Left colon (tissue), 2 donors: ENCODE measurements around the gene CEACAM19. TPM values are rescaled to one million over a fixed set of nuclear protein-coding genes. Genes with fewer than 3 reads are reported as not detected.
A peak's percentile ranks its signal among the peaks of the same experiment; 100 is the strongest.
"Not testable (repeated sequence)": the region's sequence is repeated elsewhere in the genome, so short reads cannot be mapped to it uniquely, and the experiment has no call there.

Experiments used
- ATAC-seq: fragments of 200-7000 bp; cut with Tn5 transposase; one replicate; pipeline ENCODE4 v1.9.1; 2020; ENCODE audit warnings: mild to moderate bottlenecking, moderate library complexity
- DNase-seq, 2 donors: peaks; one replicate each; pipeline ENCODE4 v3.0.0-alpha.2; 2020
- intact Hi-C, 2 donors: fragments of 100-400 bp; cut with DNase I in 1 of 2; cut with micrococcal nuclease in 1 of 2; formaldehyde crosslinking; loops; one replicate each; pipeline versions ENCODE4 v1.11.2 to v1.14.0; 2022; cut with DNase I, micrococcal nuclease
- total RNA-seq, 2 donors: library from RNA; stranded (reverse); fragmentation: NEBNext Ultra II Directional; extraction: Animal tissue kit (Norgen Biotek cat#: 25700); gene quantifications; one replicate each; pipeline ENCODE4 v1.2.1, GENCODE V29; 2021
- donor health status: DM: no; HTN: no; CAD: no.
- donor health status: DM: yes; HTN: yes; CAD: no.

CEACAM19 gene
- total RNA-seq, 2 donors from 2014 or later, result 6.5 to 6.6 TPM

- intact Hi-C loops, result loop anchor here in 1 of 2 donors (10.0 kb wide), 1 partner anchor 134 kb away; the partner anchor contains the start of gene NECTIN2
- ATAC-seq (peak; percentile 21), DNase-seq (no peak)
These were observed 39.2 kb downstream of the CEACAM19 start for GRCh38 chr19:44710483-44710882.

DNA sequence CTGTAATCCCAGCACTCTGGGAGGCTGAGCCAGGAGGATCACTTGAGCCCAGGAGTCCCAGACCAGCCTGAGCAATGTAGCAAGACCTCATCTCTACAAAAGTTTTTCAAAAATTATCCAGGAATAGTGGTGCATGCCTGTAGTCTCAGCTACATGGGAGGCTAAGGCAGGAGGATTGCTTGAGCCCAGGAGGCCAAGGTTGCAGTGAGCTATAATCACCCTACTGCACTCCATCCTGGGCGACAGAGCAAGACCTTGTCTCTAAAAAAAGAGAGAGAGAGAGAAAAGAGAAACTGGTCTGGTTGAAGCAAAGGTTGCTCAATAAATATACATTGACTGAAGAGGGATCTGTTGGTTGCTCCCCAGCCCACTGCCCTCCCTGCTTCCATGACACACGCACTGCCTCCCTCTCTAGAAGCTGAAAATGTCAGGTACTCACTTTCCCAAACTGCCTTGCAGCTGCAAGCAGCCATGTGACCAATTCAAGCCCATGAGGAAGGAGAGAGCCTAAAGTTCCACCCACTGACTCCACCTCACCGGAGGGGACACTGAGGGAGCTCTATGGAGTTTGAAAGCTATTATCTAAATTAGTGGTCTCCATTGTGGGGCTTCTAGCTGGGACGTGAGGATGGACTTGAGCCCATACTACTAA is 41.7 kb downstream of the CEACAM19 start:
- DNase-seq (no peak), ATAC-seq (peak; percentile 54)
- intact Hi-C loops, result loop anchor here in 1 of 2 donors (10.0 kb wide), 1 partner anchor 132 kb away; the partner anchor contains the start of gene NECTIN2

GRCh38 chr19:44714597-44715169 is 43.4 kb downstream of the CEACAM19 start:
- intact Hi-C loops, result loop anchor here in 1 of 2 donors (10.0 kb wide), 1 partner anchor 130 kb away; the partner anchor contains the start of gene NECTIN2
- DNase-seq (no peak), ATAC-seq (no peak)

DNA sequence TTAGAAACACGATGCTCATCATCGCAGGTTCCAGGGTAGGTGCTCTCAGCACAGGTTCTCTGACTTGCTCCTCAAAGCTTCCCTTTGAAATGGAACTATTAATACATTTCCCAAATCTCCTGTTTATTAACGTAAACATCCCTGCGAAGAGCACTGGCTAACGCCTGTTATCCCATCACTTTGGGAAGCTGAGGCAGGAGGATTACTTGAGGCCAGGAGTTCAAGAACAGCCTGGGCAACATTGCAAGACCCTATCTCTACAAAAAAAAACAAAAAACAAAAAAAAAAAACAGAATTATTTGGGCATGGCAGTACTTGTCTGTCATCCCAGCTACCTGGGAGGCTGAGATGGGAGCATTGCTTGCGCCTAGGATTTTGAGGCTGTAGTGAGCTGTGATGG is 46.3 kb downstream of the CEACAM19 start:
- intact Hi-C loops, result loop anchor here in 1 of 2 donors (10.0 kb wide), 1 partner anchor 127 kb away; the partner anchor contains the start of gene NECTIN2
- DNase-seq, result no peak
- no peak for ATAC-seq

- intact Hi-C loops, result loop anchor here in 1 of 2 donors (10.0 kb wide), 1 partner anchor 126 kb away; the partner anchor contains the start of gene NECTIN2
- peak; percentile 83 to 84 for DNase-seq
- ATAC-seq, result peak; percentile 86
These were observed 47.4 kb downstream of the CEACAM19 start for GRCh38 chr19:44718441-44719261.

DNA sequence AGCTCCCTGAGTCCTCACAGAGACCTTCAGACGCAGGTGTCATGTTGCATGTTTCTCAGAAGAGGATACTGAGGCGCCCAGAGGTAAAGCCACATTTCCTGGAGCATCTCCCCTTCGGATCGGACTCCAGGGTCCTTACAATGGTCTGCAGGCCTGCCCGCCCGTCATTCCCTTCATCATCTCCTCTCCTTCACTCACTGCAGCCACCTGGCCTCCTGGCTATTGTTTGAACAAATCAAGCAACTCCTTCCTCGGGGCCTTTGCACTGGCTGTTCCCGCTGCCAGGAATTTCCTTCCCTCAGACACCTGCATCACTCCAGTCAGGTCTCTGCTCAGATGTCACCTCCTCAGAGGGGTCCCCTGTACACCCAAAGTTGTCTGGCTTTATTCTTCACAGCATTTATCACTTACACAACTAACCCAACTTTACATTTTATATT is 48.0 kb downstream of the CEACAM19 start:
- ATAC-seq (no peak), DNase-seq (no peak)
- intact Hi-C loops, result loop anchor here in 1 of 2 donors (10.0 kb wide), 1 partner anchor 126 kb away; the partner anchor contains the start of gene NECTIN2

GRCh38 chr19:44720396-44720795 is 49.1 kb downstream of the CEACAM19 start:
- DNase-seq, ATAC-seq: not testable (repeated sequence)
- intact Hi-C loops, result loop anchor here (5.0 to 10.0 kb wide), 2 partner anchors 52 to 54 kb away; partner anchors contain the start of gene CBLC (in 1 of the 2)

DNA sequence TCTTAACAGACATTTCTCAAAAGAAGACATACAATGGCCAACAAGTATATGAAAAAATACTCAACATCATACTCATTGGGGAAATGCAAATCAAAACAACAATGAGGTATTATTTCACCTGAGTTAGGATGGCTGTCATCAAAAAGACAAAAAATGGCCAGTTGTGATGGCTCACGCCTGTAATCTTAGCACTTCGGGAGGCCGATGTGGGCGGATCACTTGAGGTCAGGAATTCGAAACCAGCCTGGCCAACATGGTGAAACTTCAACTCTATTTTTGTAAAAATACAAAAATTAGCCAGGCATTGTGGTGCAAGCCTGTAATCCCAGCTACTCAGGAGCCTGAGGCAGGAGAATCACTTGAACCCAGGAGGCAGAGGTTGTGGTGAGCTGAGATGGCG is 49.7 kb downstream of the CEACAM19 start:
- no peak for ATAC-seq
- intact Hi-C loops, result loop anchor here (5.0 to 10.0 kb wide), 2 partner anchors 51 to 54 kb away; partner anchors contain the start of gene CBLC (in 1 of the 2)
- no peak for DNase-seq

DNA sequence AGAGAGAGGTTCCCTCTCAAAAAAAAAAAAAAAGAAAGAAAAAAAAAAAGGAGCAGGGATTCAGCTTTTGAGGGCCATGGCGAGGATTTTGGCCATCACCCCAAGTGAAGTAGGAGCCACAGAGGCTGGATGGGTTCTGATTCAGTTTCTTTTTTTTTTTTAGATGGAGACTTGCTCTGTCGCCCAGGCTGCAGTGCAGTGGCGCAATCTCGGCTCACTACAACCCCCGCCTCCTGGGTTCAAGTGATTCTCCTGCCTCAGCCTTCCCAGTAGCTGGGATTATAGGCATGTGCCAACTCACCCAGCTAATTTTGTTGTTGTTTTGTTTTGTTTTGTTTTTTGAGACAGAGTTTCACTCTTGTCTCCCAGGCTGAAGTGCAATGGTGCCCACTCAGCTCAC is 50.1 kb downstream of the CEACAM19 start:
- not testable (repeated sequence) for DNase-seq, ATAC-seq
- intact Hi-C loops, result loop anchor here (5.0 to 10.0 kb wide), 2 partner anchors 51 to 53 kb away; partner anchors contain the start of gene CBLC (in 1 of the 2)

GRCh38 chr19:44722131-44723121 is 51.1 kb downstream of the CEACAM19 start:
- ATAC-seq, result no peak
- intact Hi-C loops, result loop anchor here (5.0 to 10.0 kb wide), 2 partner anchors 50 to 52 kb away; partner anchors contain the start of gene CBLC (in 1 of the 2)
- no peak for DNase-seq

GRCh38 chr19:44723299-44723951 is 52.1 kb downstream of the CEACAM19 start:
- ATAC-seq (peak; percentile 17), DNase-seq (no peak)
- intact Hi-C loops, result loop anchor here (5.0 to 10.0 kb wide), 2 partner anchors 49 to 51 kb away; partner anchors contain the start of gene CBLC (in 1 of the 2)

GRCh38 chr19:44723952-44724319 is 52.7 kb downstream of the CEACAM19 start:
- intact Hi-C loops, result loop anchor here (5.0 to 10.0 kb wide), 2 partner anchors 48 to 51 kb away; partner anchors contain the start of gene CBLC (in 1 of the 2)
- peak; percentile 82 to 86 for DNase-seq
- peak; percentile 64 for ATAC-seq

DNA sequence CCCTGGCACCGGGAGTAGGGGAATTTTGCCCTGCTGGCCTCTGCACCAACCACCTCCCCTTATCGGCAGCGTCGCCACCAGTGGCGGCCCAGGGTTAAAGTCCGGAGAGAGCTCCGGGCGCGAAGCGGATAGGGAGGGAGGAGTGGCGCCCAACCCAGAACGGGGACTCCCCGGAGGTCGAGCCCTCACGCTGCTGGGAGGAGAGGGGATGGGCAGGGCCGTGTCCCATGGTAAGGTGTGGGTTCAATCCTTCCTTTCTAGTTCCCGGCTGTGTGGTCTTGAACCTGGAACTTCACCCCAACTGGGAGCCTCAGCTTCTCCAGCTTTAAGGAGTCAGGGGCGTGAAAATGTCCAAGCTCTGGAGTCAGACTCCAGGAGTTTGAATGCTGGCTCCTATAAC is 54.0 kb downstream of the CEACAM19 start:
- ATAC-seq, result peak; percentile 83
- peak; percentile 87 to 94 for DNase-seq
- intact Hi-C loops, result loop anchor here in 1 of 2 donors (10.0 kb wide), 1 partner anchor 50 kb away; the partner anchor contains the start of gene CBLC

GRCh38 chr19:44725684-44726083 is 54.4 kb downstream of the CEACAM19 start:
- peak; percentile 62 for ATAC-seq
- DNase-seq, result peak; percentile 65 to 82
- intact Hi-C loops, result loop anchor here in 1 of 2 donors (10.0 kb wide), 1 partner anchor 49 kb away; the partner anchor contains the start of gene CBLC

DNA sequence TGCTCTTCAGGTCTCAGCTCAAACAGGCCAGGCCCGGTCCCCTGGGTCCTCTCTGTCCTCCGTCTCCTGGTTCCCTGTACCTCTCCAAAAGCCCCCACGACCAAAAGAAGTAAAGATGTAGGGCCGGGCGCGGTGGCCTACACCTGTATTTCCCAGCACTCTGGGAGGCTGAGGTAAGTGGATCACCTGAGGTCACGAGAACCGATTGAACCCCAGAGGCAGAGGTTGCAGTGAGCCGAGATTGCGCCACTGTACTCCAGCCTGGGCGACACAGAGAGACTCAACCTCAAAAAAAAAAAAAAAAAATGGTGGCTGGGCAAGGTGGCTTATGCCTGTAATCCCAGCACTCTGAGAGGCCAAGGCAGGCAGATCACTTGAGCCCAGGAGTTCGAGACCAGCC is 55.2 kb downstream of the CEACAM19 start:
- ATAC-seq, result no peak
- intact Hi-C loops, result loop anchor here in 1 of 2 donors (10.0 kb wide), 1 partner anchor 48 kb away; the partner anchor contains the start of gene CBLC
- DNase-seq, result no peak

GRCh38 chr19:44728178-44728577 is 56.9 kb downstream of the CEACAM19 start:
- DNase-seq (no peak), ATAC-seq (no peak)
- intact Hi-C loops, result loop anchor here in 1 of 2 donors (10.0 kb wide), 1 partner anchor 47 kb away; the partner anchor contains the start of gene CBLC
